ENCODE data around the gene PDIA4.
"Not testable (repeated sequence)": the region's sequence is repeated elsewhere in the genome, so short reads cannot be mapped to it uniquely, and the experiment has no call there.

The PDIA4 gene, protein sequence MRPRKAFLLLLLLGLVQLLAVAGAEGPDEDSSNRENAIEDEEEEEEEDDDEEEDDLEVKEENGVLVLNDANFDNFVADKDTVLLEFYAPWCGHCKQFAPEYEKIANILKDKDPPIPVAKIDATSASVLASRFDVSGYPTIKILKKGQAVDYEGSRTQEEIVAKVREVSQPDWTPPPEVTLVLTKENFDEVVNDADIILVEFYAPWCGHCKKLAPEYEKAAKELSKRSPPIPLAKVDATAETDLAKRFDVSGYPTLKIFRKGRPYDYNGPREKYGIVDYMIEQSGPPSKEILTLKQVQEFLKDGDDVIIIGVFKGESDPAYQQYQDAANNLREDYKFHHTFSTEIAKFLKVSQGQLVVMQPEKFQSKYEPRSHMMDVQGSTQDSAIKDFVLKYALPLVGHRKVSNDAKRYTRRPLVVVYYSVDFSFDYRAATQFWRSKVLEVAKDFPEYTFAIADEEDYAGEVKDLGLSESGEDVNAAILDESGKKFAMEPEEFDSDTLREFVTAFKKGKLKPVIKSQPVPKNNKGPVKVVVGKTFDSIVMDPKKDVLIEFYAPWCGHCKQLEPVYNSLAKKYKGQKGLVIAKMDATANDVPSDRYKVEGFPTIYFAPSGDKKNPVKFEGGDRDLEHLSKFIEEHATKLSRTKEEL

DNA sequence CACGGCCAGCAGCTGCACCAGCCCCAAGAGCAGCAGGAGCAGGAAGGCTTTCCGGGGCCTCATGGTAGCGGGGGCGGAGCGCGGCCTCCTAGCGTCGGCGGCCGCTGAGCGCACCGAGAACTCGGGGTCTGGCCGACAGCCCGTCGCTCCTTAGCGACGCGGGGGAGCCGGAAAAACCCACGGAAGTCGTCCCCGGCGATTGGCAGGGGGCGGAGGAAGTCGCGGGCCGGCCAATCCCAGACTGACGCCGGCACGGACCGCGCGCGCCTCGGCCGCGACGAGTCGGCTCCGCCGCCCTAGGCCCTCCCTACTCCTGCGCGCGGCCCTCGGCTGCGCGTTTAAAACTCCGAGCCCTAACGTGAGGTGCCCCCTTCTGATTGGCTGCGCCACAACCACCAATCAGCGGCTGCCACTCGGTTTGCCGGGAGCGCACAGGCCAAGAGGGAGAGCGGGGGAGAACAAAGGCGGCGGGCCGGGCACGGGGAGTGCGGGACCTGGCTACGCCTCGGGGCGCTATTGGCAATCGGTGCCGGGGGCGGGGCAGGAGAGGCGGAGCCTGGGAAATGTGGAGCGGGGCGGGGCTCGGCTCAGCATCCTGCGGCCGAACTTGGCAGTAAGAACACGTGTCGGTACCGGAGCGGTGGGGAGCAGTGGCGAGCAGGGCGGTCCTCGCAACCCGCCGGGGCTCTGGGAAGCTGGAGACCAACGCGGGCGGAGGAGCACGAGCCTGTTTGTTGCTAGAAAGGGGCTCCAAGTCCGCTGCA, at the start of gene PDIA4:
Gene PDIA4 (minus strand): TSS at position 160 of the 764 bp plus-strand sequence. CDS start 97 bp downstream, at position 63.
- peak; percentile 100 for DNase-seq (ENCODE audit: low read depth in 2 of 2)

- no peak for DNase-seq (ENCODE audit: low read depth in 2 of 2)
These were observed 49.3 kb upstream of the PDIA4 start for GRCh38 chr7:149077594-149077993.

DNA sequence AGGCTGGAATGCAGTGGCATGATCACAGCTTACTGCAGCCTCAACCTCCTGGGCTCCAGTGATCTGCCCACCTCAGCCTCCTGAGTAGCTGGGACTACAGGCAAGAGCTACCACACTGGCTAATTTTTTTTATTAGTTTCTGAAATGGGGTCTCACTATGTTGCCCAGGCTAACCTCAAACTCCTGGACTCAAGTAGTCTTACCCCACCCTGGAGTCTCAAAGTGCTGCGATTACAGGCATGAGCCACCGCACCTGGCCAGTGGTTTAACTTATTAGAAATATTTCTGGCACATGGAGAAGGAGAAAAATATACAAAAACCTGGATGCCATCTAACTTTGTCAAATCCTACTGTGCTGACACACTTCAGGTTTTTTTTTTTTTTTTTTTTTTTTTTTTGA, 47.0 kb upstream of the PDIA4 start:
- DNase-seq (ENCODE audit: low read depth in 2 of 2), result no peak

DNA sequence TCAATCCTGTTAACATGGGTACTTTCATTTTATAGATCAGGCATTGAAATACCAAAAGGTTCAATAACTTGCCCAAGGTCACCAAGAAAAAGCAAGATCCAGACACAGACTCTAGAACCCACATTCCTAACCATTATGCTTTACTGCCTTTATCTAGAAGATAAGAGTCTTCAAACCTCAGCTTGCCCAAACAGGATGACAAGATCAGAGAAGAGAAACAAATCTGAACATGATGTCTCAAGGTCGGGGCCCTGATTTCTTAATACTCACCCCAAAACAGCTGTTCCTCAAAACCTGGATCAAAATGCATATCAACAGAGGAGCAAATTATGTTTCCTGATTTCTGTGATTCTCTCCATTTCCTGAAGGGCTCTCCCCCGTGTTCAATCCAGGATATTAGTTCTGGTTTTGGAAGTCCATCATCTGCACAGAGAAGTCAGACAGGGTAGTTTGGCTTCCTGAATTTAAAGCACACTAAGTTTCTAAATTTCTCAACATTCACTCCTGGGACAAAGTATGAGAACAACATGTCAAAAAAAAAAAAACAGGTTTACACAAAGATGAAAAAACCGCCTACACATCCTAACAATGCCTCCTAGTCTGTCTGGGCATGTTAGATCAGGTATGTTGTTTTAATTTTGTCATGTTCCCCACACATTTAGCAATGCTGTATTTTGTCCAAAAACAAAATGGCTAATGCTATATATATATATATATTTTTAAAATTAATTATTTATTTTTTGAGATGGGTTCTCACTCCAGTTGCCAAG, 46.0 kb upstream of the PDIA4 start:
- DNase-seq (ENCODE audit: low read depth in 2 of 2), result no peak

- no peak for DNase-seq (ENCODE audit: low read depth in 2 of 2)
These were observed 44.1 kb upstream of the PDIA4 start for GRCh38 chr7:149072438-149072775.

DNA sequence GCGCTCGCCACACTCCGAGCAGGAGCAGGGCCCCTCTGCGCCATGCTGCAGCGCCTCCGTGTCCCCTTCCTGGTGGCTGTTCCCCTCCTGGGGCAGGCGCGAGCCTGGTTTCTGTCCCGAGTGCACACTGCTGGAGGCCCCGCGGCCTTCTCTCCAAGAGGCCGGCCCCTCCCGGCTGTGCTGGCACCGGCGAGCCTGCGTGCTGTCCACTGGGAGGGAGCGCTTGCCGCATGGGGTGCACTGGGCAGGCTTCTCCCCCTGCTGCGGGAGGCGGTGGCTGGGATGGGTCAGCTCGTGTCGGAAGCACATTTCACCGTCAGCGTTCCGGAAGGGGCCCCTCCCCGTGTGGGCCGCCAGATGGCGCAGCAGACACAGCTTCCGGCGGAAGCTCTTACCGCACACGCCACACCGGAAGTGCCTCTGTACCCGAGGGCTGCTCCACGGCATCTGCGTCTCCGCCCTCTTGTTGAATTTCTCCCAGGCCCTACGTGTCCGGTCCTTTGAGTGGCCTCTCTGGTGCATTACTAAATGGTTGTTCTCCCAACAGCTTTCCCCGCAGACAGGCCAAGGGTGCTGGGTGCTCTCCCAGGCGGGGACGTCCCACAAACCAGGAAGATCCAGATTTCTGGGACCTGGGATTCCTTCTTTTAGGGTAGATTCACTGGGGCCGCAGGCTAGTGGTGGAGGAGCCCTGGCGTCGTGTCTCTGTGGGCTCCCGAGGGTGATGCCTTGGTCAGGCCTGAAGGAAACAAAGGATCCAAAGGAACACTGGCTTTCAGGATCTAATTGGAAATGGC, 43.5 kb upstream of the PDIA4 start:
- peak; percentile 28 to 35 for DNase-seq (ENCODE audit: low read depth in 2 of 2)

- DNase-seq (ENCODE audit: low read depth in 2 of 2), result no peak
These were observed 42.9 kb upstream of the PDIA4 start for GRCh38 chr7:149071182-149071635.

DNA sequence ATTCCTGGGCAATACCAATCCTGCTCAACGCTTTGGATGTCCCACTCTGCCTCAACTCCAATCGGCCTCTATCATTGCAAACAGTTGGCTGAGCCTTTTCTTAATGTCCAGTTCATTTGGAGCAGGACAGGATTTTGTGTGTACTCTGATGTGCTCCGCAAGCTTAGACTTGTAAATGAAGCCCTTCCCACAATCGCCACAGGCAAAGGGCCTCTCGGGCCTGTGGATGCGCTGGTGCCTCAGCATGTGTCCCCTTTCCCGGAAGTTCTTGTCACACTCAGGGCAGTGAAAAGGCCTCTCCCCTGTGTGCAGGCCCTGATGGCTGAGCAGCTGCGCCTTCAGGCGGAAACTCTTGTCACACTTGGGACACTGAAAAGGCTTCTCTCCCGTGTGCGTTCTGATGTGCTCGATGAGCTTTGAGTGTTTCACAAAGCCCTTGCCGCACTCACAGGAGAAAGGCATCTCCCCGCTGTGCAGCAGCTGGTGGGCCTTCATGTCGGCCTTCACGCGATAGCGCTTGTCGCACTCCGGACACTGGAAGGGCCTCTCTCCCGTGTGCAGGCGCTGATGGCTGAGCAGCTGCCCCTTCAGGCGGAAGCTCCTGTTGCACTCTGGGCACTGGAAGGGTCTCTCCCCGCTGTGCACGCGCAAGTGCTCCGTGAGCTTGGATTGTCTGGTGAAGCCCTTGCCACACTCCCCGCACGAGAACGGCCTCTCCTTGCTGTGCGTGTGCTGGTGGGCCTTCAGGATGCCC, 42.2 kb upstream of the PDIA4 start:
- DNase-seq (ENCODE audit: low read depth in 2 of 2), result no peak

- no peak for DNase-seq (ENCODE audit: low read depth in 2 of 2)
These were observed 39.6 kb upstream of the PDIA4 start for GRCh38 chr7:149067869-149068268.

- DNase-seq (ENCODE audit: low read depth in 2 of 2), result no peak
These were observed 35.2 kb upstream of the PDIA4 start for GRCh38 chr7:149063476-149063875.

GRCh38 chr7:149062217-149062899, 34.1 kb upstream of the PDIA4 start:
- not testable (repeated sequence) for DNase-seq (ENCODE audit: low read depth in 2 of 2)

- DNase-seq (ENCODE audit: low read depth in 2 of 2), result no peak
These were observed 31.9 kb upstream of the PDIA4 start for GRCh38 chr7:149060156-149060555.

DNA sequence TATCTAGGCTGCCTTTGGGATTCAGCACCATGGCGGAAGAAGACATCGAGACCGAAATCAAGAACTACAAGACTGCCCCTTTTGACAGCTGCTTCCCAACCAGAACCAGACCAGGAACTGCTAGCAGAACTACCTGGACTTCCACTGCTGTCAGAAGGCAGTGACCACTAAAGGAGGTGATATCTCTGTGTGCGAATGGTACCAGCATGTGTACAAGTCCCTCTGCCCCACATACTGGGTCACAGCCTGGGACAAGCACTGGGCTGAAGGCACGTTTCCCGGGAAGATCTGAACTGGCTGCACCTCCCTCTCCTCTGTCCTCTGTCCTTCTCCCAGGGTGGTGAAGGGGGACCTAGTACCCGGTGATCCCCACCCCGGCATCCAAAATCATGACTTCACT, 25.6 kb upstream of the PDIA4 start:
- DNase-seq (ENCODE audit: low read depth in 2 of 2), result no peak

GRCh38 chr7:149053384-149053783, 25.1 kb upstream of the PDIA4 start:
- DNase-seq (ENCODE audit: low read depth in 2 of 2), result no peak

GRCh38 chr7:149050941-149051340, 22.6 kb upstream of the PDIA4 start:
- DNase-seq (ENCODE audit: low read depth in 2 of 2), result no peak

- no peak for DNase-seq (ENCODE audit: low read depth in 2 of 2)
These were observed 20.5 kb upstream of the PDIA4 start for GRCh38 chr7:149048805-149049204.

DNA sequence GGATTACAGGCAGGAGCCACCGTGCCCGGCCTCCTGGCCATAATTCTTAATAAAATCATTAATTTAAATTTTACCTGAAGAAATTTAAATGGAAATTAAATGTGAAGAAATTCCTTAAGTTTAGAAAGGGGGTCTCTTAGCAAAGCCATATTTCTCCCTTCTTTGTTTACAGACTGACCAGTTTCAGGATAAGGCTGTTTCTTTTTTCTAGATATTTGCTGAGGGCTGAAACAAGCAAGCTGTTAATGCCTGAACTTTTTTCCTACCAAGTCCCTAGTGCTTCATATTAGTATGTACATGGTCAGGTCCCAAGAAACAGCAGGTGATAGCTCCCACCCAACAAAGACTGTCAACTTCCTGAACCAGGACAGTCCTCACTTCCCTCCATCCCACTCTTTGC, 18.1 kb upstream of the PDIA4 start:
- DNase-seq (ENCODE audit: low read depth in 2 of 2), result no peak

GRCh38 chr7:149043936-149044335, 15.6 kb upstream of the PDIA4 start:
- no peak for DNase-seq (ENCODE audit: low read depth in 2 of 2)

DNA sequence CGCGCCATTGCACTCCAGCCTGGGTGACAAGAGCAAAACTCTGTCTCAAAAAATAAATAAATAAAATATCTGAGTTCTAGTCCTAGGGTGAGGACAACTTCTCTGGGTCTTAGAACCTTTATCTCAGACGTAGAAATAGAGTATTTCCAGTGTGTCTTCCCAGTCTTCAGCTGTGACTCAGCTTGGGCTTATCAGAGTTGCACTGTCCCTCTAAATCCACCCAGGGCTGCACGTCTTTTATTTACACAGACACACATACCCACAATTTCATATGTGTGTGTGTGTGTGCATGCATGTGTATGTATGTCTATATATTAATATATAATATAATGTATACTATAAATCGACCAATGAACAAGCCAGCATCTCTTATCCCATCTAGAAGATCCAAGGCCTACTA, 13.0 kb upstream of the PDIA4 start:
- no peak for DNase-seq (ENCODE audit: low read depth in 2 of 2)

DNA sequence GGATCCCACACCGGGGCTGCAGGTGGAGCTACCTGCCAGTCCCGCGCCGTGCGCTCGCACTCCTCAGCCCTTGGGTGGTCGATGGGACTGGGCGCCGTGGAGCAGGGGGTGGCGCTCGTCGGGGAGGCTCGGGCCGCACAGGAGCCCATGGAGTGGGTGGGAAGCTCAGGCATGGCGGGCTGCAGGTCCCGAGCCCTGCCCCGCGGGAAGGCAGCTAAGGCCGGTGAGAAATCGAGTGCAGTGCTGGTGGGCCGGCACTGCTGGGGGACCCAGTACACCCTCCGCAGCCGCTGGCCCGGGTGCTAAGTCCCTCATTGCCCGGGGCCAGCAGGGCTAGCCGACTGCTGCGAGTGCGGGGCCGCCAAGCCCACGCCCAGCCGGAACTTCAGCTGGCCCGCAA, 10.3 kb upstream of the PDIA4 start:
- not testable (repeated sequence) for DNase-seq (ENCODE audit: low read depth in 2 of 2)

Data from stimulated activated CD8-positive, alpha-beta memory T cell treated with anti-CD3 and anti-CD28 coated beads, Interleukin-15, amount 100 ng/mL, for 48 hours (primary cell).